DOHH2 (cell line): ENCODE measurements around the gene IFT122.

ENCODE experiments used
- EZH2phosphoT487 ChIP-seq: fragments of 200-600 bp; sonication (generic); IDR thresholded peaks from 2 replicates; pipeline ENCODE4 v1.6.1; 2017; ENCODE audit warnings: borderline replicate concordance, mild to moderate bottlenecking, antibody characterized with exemption, low read length, moderate library complexity, mixed read lengths
- TF ChIP-seq, protein P1 (sequence below): fragments of 200-600 bp; sonication (generic); IDR thresholded peaks from one replicate; pipeline ENCODE4 v1.5.1; 2014; ENCODE audit warnings: antibody characterized with exemption, mild to moderate bottlenecking, low read depth, low read length; ENCODE audit not compliant: poor library complexity, severe bottlenecking

DNA sequence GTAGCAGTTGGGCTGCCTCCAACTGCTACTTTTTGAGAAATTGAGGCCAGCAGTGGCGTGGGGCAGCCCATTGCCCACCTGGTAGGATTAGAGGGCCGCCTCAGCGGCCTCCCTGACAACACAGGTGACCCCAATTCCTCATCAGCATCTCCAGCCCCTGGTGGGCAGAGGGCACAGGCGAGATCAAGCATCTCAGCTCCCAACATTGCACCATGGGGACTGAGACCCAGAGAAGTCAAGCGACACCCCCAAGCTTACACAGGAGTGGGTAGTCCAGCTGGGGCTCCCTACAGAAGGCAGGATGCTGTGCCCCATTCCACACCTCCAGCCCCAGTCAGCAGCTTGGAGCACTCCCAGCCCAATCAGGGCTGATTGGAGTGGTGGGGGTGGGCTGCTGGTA lies 102.7 kb downstream of the IFT122 start:
- TF ChIP-seq, protein P1, sequence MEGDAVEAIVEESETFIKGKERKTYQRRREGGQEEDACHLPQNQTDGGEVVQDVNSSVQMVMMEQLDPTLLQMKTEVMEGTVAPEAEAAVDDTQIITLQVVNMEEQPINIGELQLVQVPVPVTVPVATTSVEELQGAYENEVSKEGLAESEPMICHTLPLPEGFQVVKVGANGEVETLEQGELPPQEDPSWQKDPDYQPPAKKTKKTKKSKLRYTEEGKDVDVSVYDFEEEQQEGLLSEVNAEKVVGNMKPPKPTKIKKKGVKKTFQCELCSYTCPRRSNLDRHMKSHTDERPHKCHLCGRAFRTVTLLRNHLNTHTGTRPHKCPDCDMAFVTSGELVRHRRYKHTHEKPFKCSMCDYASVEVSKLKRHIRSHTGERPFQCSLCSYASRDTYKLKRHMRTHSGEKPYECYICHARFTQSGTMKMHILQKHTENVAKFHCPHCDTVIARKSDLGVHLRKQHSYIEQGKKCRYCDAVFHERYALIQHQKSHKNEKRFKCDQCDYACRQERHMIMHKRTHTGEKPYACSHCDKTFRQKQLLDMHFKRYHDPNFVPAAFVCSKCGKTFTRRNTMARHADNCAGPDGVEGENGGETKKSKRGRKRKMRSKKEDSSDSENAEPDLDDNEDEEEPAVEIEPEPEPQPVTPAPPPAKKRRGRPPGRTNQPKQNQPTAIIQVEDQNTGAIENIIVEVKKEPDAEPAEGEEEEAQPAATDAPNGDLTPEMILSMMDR: no peak
- TF ChIP-seq EZH2phosphoT487: no peak
